ENCODE data around the gene PTPRN2. TPM values are rescaled to one million over a fixed set of nuclear protein-coding genes. Genes with fewer than 3 reads are reported as not detected.

PTPRN2 gene
- total and polyA plus RNA-seq, 9 of the 15 experiments (the other 6 are each of a cell fraction or from before 2014, with no cell fraction given) = not detected

GRCh38 chr7:158414486-158414961, 173.1 kb downstream of the PTPRN2 start:
- TF ChIP-seq SIRT6 (IDR thresholded peaks at IDR 0.05; ENCODE audit: low read depth, low read length) = no peak
- no peak for TF ChIP-seq RFX1 (IDR thresholded peaks at IDR 0.05)
- TF ChIP-seq NR2F6 (CRISPR knock-in tag; IDR thresholded peaks at IDR 0.05) = no peak
- no peak for TF ChIP-seq ZNF347 (CRISPR knock-in tag; IDR thresholded peaks at IDR 0.05; ENCODE audit: low read depth)
- no peak for TF ChIP-seq ZNF79 (CRISPR knock-in tag; IDR thresholded peaks at IDR 0.05; ENCODE audit: low read depth)
- TF ChIP-seq ZNF280A (IDR thresholded peaks at IDR 0.05; ENCODE audit: low read depth, partially characterized antibody) = no peak
- TF ChIP-seq HOXB6 (CRISPR knock-in tag; IDR thresholded peaks at IDR 0.05; ENCODE audit: borderline replicate concordance) = no peak
- TF ChIP-seq RAD51 (IDR thresholded peaks at IDR 0.05; ENCODE audit: borderline replicate concordance, low read depth) = no peak
- TF ChIP-seq RBM17 (IDR thresholded peaks at IDR 0.05; ENCODE audit: borderline replicate concordance, low read depth, low read length) = no peak
- no peak for TF ChIP-seq NR0B1 (IDR thresholded peaks at IDR 0.05; ENCODE audit: partially characterized antibody)
- no peak for TF ChIP-seq POLR2AphosphoS5 (IDR thresholded peaks at IDR 0.05; ENCODE audit: control insufficient read depth, insufficient read depth, low read depth, low read length)
- H2AFZ ChIP-seq (ENCODE audit: low read depth, low read length) = no peak overlapping the region
- H3K36me3 ChIP-seq (ENCODE audit: control insufficient read depth, insufficient read depth, low read length) = no peaks in the 10 kb centered on the region
- no peaks in the 10 kb centered on the region for H3K9me1 ChIP-seq (ENCODE audit: control insufficient read depth, insufficient read depth, low read length)
- H3K4me3 ChIP-seq = no peak overlapping the region
- no peak overlapping the region for H3K4me2 ChIP-seq (ENCODE audit: insufficient read depth, low read length)
- ATAC-seq (no peak), DNase-seq (ENCODE audit: extremely low read depth in 1 of 4, low spot score in 3 of 4) (no peak), FAIRE-seq (no peak)
- H3K9me3 ChIP-seq (replicated peaks; ENCODE audit: control insufficient read depth, insufficient read depth, low read depth, low read length) = no peaks in the 10 kb centered on the region; the same call in 1 of the 2 replicates
- H3K79me2 ChIP-seq (ENCODE audit: control insufficient read depth, insufficient read depth, low read length) = no peaks in the 10 kb centered on the region
- H3K4me1 ChIP-seq (replicated peaks in 1 of 2; ENCODE audit: control insufficient read depth in 2 of 2, insufficient read depth in 2 of 2, low read length in 2 of 2) = no peaks in the 10 kb centered on the region
- BruUV-seq (replicated peaks) = no TSS peak
- peaks cover 16 to 57% of the 10 kb centered on the region in 2 experiments for H3K27me3 ChIP-seq (ENCODE audit: control insufficient read depth in 2 of 2, insufficient read depth in 2 of 2, low read length in 2 of 2)
- ChIA-PET CTCF (ENCODE audit: low intra/inter-chr PET ratio) (no interaction called here), POLR2A (interaction anchor here (0.6 to 0.8 kb wide), 2 partner anchors 11 to 12 kb away, joined by 3 to 4 read pairs; no protein-coding TSS in a partner anchor)
- intact Hi-C loops (cut with micrococcal nuclease) = no loop called here
- in situ Hi-C loops (cut with MboI) = no loop called here
- peaks cover 9% of the 10 kb centered on the region; the same call in 1 of the 2 replicates for H4K20me1 ChIP-seq (replicated peaks; ENCODE audit: control insufficient read depth, insufficient read depth, low read length)
- H3K9ac ChIP-seq (ENCODE audit: insufficient read depth in 1 of 2, low read depth in 2 of 2, low read length in 2 of 2) = no peak overlapping the region
- WGBS (ENCODE audit: insufficient coverage, low coverage, missing lambda C conversion rate) = 1% methylated on average over 16 of the region's 16 CpGs
- H3K27ac ChIP-seq (ENCODE audit: extremely low read depth, low read depth, low read length) = no peak overlapping the region
